H1 (cell line): Measurements from ENCODE around the gene PKD2. TPM values are rescaled to one million over a fixed set of nuclear protein-coding genes. Genes with fewer than 3 reads are reported as not detected.

Experiments used
- CTCF ChIA-PET: fragments of 300-600 bp; sonication (Branson Sonifier 250); formaldehyde crosslinking; loops from one replicate; lab custom pipeline; 2021; ENCODE audit not compliant: partially characterized antibody; lab: Charles Lee
- POLR2A ChIA-PET: fragments of 300-600 bp; sonication (Branson Sonifier 250); formaldehyde crosslinking; loops from one replicate; lab custom pipeline; 2021; ENCODE audit warnings: inconsistent platforms; ENCODE audit not compliant: partially characterized antibody; lab: Charles Lee
- DNase-seq, 2 experiments: peaks; one replicate each; pipeline versions ENCODE4 v3.0.0 to v3.0.0-alpha.2; 2010 to 2022; ENCODE audit warnings: low spot score in 2 of 2, low read depth in 1 of 2, mixed read lengths in 1 of 2
- FAIRE-seq: peaks from 2 replicates; lab custom pipeline; 2011; peaks lifted over from hg19 to GRCh38; lab: Jason Lieb, UNC
- H2AFZ ChIP-seq: 2 replicates; pipeline ENCODE4 v1.8.1; 2012; ENCODE audit warnings: low read length, inconsistent platforms
- H2AK5ac ChIP-seq: 2 replicates; pipeline ENCODE4 v1.6.1; 2013; ENCODE audit warnings: low read depth, low read length
- H2BK120ac ChIP-seq: replicated peaks from 2 replicates; pipeline ENCODE3; 2013; ENCODE audit warnings: low read depth, low read length, inconsistent platforms
- H2BK12ac ChIP-seq: 2 replicates; pipeline ENCODE4 v1.6.1; 2013; ENCODE audit warnings: low read depth, low read length
- H2BK15ac ChIP-seq: 2 replicates; pipeline ENCODE4 v1.6.1; 2013; ENCODE audit warnings: low read length
- H2BK20ac ChIP-seq: 2 replicates; pipeline ENCODE4 v1.6.1; 2013; ENCODE audit warnings: low read length
- H2BK5ac ChIP-seq: 2 replicates; pipeline ENCODE4 v1.6.1; 2013; ENCODE audit warnings: low read depth, low read length
- H3K14ac ChIP-seq: 2 replicates; pipeline ENCODE4 v1.6.1; 2013; ENCODE audit warnings: inconsistent platforms; ENCODE audit not compliant: insufficient read length
- H3K18ac ChIP-seq: 2 replicates; pipeline ENCODE4 v1.6.1; 2013; ENCODE audit warnings: low read length; ENCODE audit errors: extremely low read depth
- H3K23ac ChIP-seq: 2 replicates; pipeline ENCODE4 v1.6.1; 2013; ENCODE audit warnings: inconsistent platforms; ENCODE audit not compliant: insufficient read length
- H3K23me2 ChIP-seq: 2 replicates; pipeline ENCODE4 v1.6.1; 2013; ENCODE audit warnings: low read depth, low read length
- H3K27ac ChIP-seq: 2 replicates; pipeline ENCODE4 v1.6.1; 2011; ENCODE audit warnings: low read depth, low read length, inconsistent platforms
- H3K27me3 ChIP-seq, 4 experiments: replicated peaks in 1 of 4; 1 replicate in 1 of 4; 2 replicates in 3 of 4; pipeline versions ENCODE4 v1.6.1 to v1.8.1; 2011 to 2013; ENCODE audit warnings: low read length in 3 of 4, mild to moderate bottlenecking in 3 of 4, inconsistent platforms in 2 of 4, mixed read lengths in 2 of 4, moderate library complexity in 1 of 4; ENCODE audit not compliant: control insufficient read depth in 3 of 4, insufficient read depth in 3 of 4; ENCODE audit errors: extremely low read depth in 1 of 4
- H3K36me3 ChIP-seq, 4 experiments: 2 replicates each; pipeline versions ENCODE4 v1.6.1 to v1.8.1; 2011 to 2013; ENCODE audit warnings: mild to moderate bottlenecking in 4 of 4, low read length in 3 of 4, moderate library complexity in 2 of 4, control low read depth in 1 of 4, inconsistent platforms in 1 of 4; ENCODE audit not compliant: insufficient read depth in 4 of 4, control insufficient read depth in 2 of 4
- H3K4ac ChIP-seq: replicated peaks from 2 replicates; pipeline ENCODE3; 2013; ENCODE audit warnings: low read length, low read depth, mixed read lengths, inconsistent platforms; ENCODE audit not compliant: insufficient read length
- H3K4me1 ChIP-seq, 4 experiments: replicated peaks in 1 of 4; 1 replicate in 1 of 4; 2 replicates in 3 of 4; pipeline versions ENCODE4 v1.6.1 to v1.8.1; 2011 to 2013; ENCODE audit warnings: low read length in 3 of 4, inconsistent platforms in 2 of 4, mixed read lengths in 1 of 4; ENCODE audit not compliant: insufficient read depth in 4 of 4, control insufficient read depth in 3 of 4
- H3K4me2 ChIP-seq, 2 experiments: 2 replicates each; pipeline versions ENCODE4 v1.6.1 to v1.8.1; 2011 to 2013; ENCODE audit warnings: low read depth in 2 of 2, low read length in 2 of 2, control low read depth in 1 of 2, inconsistent platforms in 1 of 2, mild to moderate bottlenecking in 1 of 2; ENCODE audit not compliant: insufficient read depth in 1 of 2
- H3K4me3 ChIP-seq, 4 experiments: fragments of 200-600, 300-600 bp in 1 of 4; sonication (generic), shearing (Covaris generic), sonication (Bioruptor Twin) in 1 of 4; 2 replicates each; pipeline versions ENCODE4 v1.5.1 to v1.8.1; 2011 to 2016; ENCODE audit warnings: low read length in 4 of 4, low read depth in 3 of 4, control low read depth in 2 of 4, inconsistent platforms in 2 of 4, mild to moderate bottlenecking in 2 of 4, mixed read lengths in 1 of 4, moderate library complexity in 1 of 4; ENCODE audit not compliant: insufficient read depth in 2 of 4; ENCODE audit errors: extremely low read depth in 1 of 4
- H3K56ac ChIP-seq: replicated peaks from 2 replicates; pipeline ENCODE3; 2013; ENCODE audit warnings: low read depth, mild to moderate bottlenecking, mixed read lengths, low read length, inconsistent platforms; ENCODE audit not compliant: insufficient read length
- H3K79me1 ChIP-seq: 2 replicates; pipeline ENCODE4 v1.6.1; 2013; ENCODE audit warnings: low read depth, low read length, control low read depth
- H3K79me2 ChIP-seq, 2 experiments: 2 replicates each; pipeline versions ENCODE4 v1.6.1 to v1.8.1; 2012 to 2013; ENCODE audit warnings: low read length in 2 of 2, mild to moderate bottlenecking in 2 of 2, inconsistent platforms in 1 of 2; ENCODE audit not compliant: insufficient read depth in 2 of 2, control insufficient read depth in 1 of 2
- H3K9ac ChIP-seq, 4 experiments: replicated peaks in 1 of 4; 1 replicate in 1 of 4; 2 replicates in 3 of 4; pipeline versions ENCODE4 v1.6.1 to v1.8.1; 2011 to 2013; ENCODE audit warnings: low read depth in 3 of 4, low read length in 3 of 4, control low read depth in 2 of 4, mild to moderate bottlenecking in 2 of 4, moderate library complexity in 2 of 4, inconsistent platforms in 1 of 4; ENCODE audit errors: extremely low read depth in 1 of 4
- H3K9me3 ChIP-seq, 2 experiments: 2 replicates each; pipeline versions ENCODE4 v1.6.1 to v1.8.1; 2012 to 2013; ENCODE audit warnings: mild to moderate bottlenecking in 2 of 2, moderate library complexity in 2 of 2, control low read depth in 1 of 2, inconsistent platforms in 1 of 2, low read depth in 1 of 2, low read length in 1 of 2, mixed read lengths in 1 of 2; ENCODE audit not compliant: insufficient read depth in 2 of 2
- H4K20me1 ChIP-seq, 2 experiments: replicated peaks in 1 of 2; 2 replicates each; pipeline versions ENCODE3 to v1.8.1; 2011 to 2013; ENCODE audit warnings: inconsistent platforms in 2 of 2, low read length in 2 of 2, mild to moderate bottlenecking in 1 of 2; ENCODE audit not compliant: insufficient read depth in 2 of 2, control insufficient read depth in 1 of 2
- H4K5ac ChIP-seq: 2 replicates; pipeline ENCODE4 v1.6.1; 2013; ENCODE audit warnings: low read length, low read depth, mixed read lengths, inconsistent platforms; ENCODE audit not compliant: insufficient read length
- H4K8ac ChIP-seq: 2 replicates; pipeline ENCODE4 v1.8.0; 2013; ENCODE audit warnings: mild to moderate bottlenecking, moderate library complexity, low read length, inconsistent platforms; ENCODE audit not compliant: insufficient read depth; ENCODE audit errors: extremely low read depth
- H4K91ac ChIP-seq: replicated peaks from 2 replicates; pipeline ENCODE3; 2013; ENCODE audit warnings: low read length, mixed read lengths, inconsistent platforms; ENCODE audit not compliant: insufficient read length
- CTCF ChIP-seq, 3 experiments: IDR thresholded peaks; 1 replicate in 2 of 3; 2 replicates in 1 of 3; pipeline versions ENCODE4 v1.5.1 to v1.6.1; 2011; ENCODE audit warnings: low read length in 3 of 3, mild to moderate bottlenecking in 3 of 3, inconsistent platforms in 2 of 3, low read depth in 1 of 3, moderate library complexity in 1 of 3; ENCODE audit not compliant: insufficient read depth in 1 of 3; ENCODE audit errors: control extremely low read depth in 1 of 3
- RAD21 ChIP-seq, 2 experiments: IDR thresholded peaks in 1 of 2; conservative IDR thresholded peaks in 1 of 2; 2 replicates each; pipeline ENCODE4 v1.6.1; 2011; ENCODE audit warnings: low read depth in 2 of 2, low read length in 2 of 2, improper control_type of control experiment in 1 of 2, inconsistent platforms in 1 of 2, mild to moderate bottlenecking in 1 of 2, moderate library complexity in 1 of 2
- RNF2 ChIP-seq: fragments of 200-900, 300-1000 bp; sonication (generic); IDR thresholded peaks from 2 replicates; pipeline ENCODE4 v1.7.1; 2016; ENCODE audit warnings: borderline replicate concordance, low read depth, mild to moderate bottlenecking, antibody characterized with exemption, low read length; ENCODE audit not compliant: poor library complexity, severe bottlenecking; ENCODE audit errors: missing control alignments
- polyA plus RNA-seq, 7 experiments: library from polyadenylated mRNA; depleted of rRNA in 3 of 7; stranded (reverse) in 5 of 7; unstranded in 2 of 7; fragments of >200 nt in 5 of 7; fragments of 200-250 nt in 2 of 7; gene quantifications; 1 replicate in 5 of 7; 2 replicates in 1 of 7; 4 replicates in 1 of 7; pipeline versions ENCODE4 v1.2.1 to v1.2.3, GENCODE V29; 2011 to 2013; ENCODE audit warnings: missing spikeins in 2 of 7, mixed read lengths in 2 of 7
- total RNA-seq: library from RNA; stranded (reverse); fragmentation: NEBNext Ultra II Directional; extraction: Animal tissue kit (Norgen Biotek cat#: 25700); gene quantifications from 2 replicates; pipeline ENCODE4 v1.2.1, GENCODE V29; 2021
- TF ChIP-seq, protein P1 (sequence below): IDR thresholded peaks from 2 replicates; pipeline ENCODE4 v1.6.1; 2011; ENCODE audit warnings: low read depth, mild to moderate bottlenecking, low read length; ENCODE audit not compliant: insufficient read depth

The PKD2 gene
- total and polyA plus RNA-seq, 2 of the 8 experiments (the other 6 are each of a cell fraction or from before 2014, with no cell fraction given), result 16.0 to 32.0 TPM

GRCh38 chr4:88033309-88033708 is 25.9 kb downstream of the PKD2 start:
- no peak overlapping the region for H3K14ac ChIP-seq
- H3K23ac ChIP-seq, result no peak overlapping the region
- peaks cover 2% of the 10 kb centered on the region; the same call in 1 of the 2 replicates for H3K79me1 ChIP-seq
- H3K18ac ChIP-seq, result no peak overlapping the region
- no peak overlapping the region for H3K56ac ChIP-seq
- peaks cover 0 to 5% of the 10 kb centered on the region in 2 experiments for H4K20me1 ChIP-seq
- H3K23me2 ChIP-seq, result no peaks in the 10 kb centered on the region
- H2BK20ac ChIP-seq, result no peak overlapping the region
- H3K4ac ChIP-seq, result no peak overlapping the region
- H3K4me1 ChIP-seq, result no peaks in the 10 kb centered on the region
- no peak for DNase-seq
- ChIA-PET CTCF (interaction anchor here (0.6 to 3.3 kb wide), 39 partner anchors 9 to 657 kb away, joined by 3 to 46 read pairs (median 4); no protein-coding TSS in a partner anchor), POLR2A (interaction anchor here (0.8 to 1.6 kb wide), 4 partner anchors 9 to 25 kb away, joined by 3 to 7 read pairs (median 3); no protein-coding TSS in a partner anchor)
- H3K36me3 ChIP-seq, result peaks cover 10 to 37% (median 24%) of the 10 kb centered on the region in 4 experiments; a peak in 6 of 8 replicates
- H4K8ac ChIP-seq, result no peak overlapping the region
- no peak overlapping the region for H3K4me3 ChIP-seq
- no peaks in the 10 kb centered on the region for H3K9me3 ChIP-seq
- peak; percentile 72 to 78 for TF ChIP-seq RAD21 (IDR thresholded peaks at IDR 0.05 in 1 of 2, conservative IDR thresholded peaks at IDR 0.05 in 1 of 2; ENCODE audit: low read depth in 2 of 2, low read length in 2 of 2)
- no peak for TF ChIP-seq RNF2
- TF ChIP-seq, protein P1, sequence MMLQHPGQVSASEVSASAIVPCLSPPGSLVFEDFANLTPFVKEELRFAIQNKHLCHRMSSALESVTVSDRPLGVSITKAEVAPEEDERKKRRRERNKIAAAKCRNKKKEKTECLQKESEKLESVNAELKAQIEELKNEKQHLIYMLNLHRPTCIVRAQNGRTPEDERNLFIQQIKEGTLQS, result no peak
- TF ChIP-seq CTCF (IDR thresholded peaks at IDR 0.05; ENCODE audit: control extremely low read depth in 1 of 3, insufficient read depth in 1 of 3, low read depth in 1 of 3, low read length in 3 of 3), result peak in 2 of 3 experiments; percentile 55 to 61; a peak in 2 of 4 replicates
- TF ChIP-seq, all 59 proteins: peak for 2
- Histone ChIP-seq H4K91ac (no peak overlapping the region), H3K27me3 (no peaks in the 10 kb centered on the region), H3K79me2 (peaks cover 0 to 6% of the 10 kb centered on the region in 2 experiments; a peak in 1 of 4 replicates), H2BK5ac (no peak overlapping the region), H3K27ac (no peak overlapping the region), H3K9ac (no peak overlapping the region), H2BK120ac (no peak overlapping the region), H4K5ac (no peak overlapping the region), H3K4me2 (no peak overlapping the region), H2BK15ac (no peak overlapping the region), H2BK12ac (no peak overlapping the region), H2AFZ (no peak overlapping the region), H2AK5ac (no peak overlapping the region)
- peak; percentile 32 for FAIRE-seq
